MM.1S (cell line): ENCODE measurements around the gene SSUH2.

Experiments
- CTCF ChIP-seq: fragments of 300-600 bp; sonication (generic); IDR thresholded peaks from 2 replicates; pipeline ENCODE4 v1.5.1; 2016; ENCODE audit warnings: antibody characterized with exemption, low read length, mixed read lengths
- EZH2 ChIP-seq: fragments of 300-600 bp; sonication (generic); optimal IDR thresholded peaks from 2 replicates; pipeline ENCODE3; 2017; ENCODE audit warnings: low read depth, mild to moderate bottlenecking, antibody characterized with exemption, low read length, mixed read lengths
- EZH2phosphoT487 ChIP-seq: fragments of 300-600 bp; sonication (generic); IDR thresholded peaks from 2 replicates; pipeline ENCODE4 v1.6.1; 2018; ENCODE audit warnings: antibody characterized with exemption, low read length

GRCh38 chr3:8579096-8579495, 65.5 kb downstream of the SSUH2 start:
- no peak for TF ChIP-seq CTCF
- TF ChIP-seq EZH2, result no peak
- TF ChIP-seq EZH2phosphoT487, result no peak
